ENCODE measurements around the gene CYP1A1.
"Not testable (repeated sequence)": the region's sequence is repeated elsewhere in the genome, so short reads cannot be mapped to it uniquely, and the experiment has no call there.

The CYP1A1 gene

DNA sequence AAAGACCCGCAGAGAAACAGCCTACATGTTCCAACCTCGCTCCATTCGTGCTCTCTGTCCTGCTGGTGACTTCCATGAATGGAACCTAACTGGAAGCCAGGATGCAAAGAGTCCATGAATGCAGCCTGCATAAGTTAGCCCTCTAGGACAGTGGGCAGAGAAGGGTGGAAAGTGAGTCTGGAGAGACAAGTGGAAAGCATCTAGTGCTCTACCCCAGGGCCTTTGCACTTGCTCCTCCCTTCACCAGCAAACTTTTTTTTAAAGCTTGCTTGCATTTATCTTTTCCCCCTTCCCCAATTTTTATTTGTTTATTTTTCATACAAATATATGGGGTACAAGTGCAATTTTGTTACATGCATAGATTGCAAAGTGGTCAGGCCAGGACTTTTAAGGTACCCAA, 7.9 kb upstream of the CYP1A1 start:
- no peak for DNase-seq

- no peak for DNase-seq
Measured at GRCh38 chr15:74732846-74733245, 7.5 kb upstream of the CYP1A1 start.

DNA sequence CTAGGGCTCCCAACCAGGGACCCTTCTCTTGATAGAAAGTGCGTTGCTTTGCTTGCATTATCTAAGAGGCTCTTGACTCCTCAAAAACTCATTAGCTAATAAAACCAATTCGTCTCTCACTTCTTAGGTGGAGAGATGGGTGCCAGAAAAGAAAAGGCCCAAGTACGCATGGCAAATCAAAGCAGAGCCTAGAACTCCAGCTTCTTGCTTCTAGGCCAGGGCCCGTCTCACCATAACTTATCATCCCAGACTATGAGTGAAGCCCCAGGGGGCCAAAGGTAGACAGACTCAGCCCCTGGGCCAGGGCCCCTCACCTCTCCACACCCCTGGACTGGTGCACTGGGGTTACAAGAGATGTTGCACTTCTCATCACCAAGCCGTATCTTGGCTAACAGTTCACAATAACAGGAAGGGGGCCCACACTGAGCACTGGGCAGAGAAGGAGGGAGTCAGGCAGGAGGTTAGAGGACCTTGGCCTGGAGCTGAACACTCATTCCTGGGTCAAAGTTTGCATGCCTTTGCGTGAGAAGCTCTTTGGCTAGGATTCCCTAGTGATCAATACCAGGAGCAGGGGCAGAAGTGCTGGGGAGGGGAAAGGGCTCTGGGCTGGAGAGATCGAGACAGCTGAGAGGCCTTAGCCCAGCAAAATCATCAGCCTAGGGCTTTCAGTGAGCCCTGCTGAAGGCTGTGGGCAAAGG, 5.4 kb upstream of the CYP1A1 start:
- DNase-seq, result no peak

DNA sequence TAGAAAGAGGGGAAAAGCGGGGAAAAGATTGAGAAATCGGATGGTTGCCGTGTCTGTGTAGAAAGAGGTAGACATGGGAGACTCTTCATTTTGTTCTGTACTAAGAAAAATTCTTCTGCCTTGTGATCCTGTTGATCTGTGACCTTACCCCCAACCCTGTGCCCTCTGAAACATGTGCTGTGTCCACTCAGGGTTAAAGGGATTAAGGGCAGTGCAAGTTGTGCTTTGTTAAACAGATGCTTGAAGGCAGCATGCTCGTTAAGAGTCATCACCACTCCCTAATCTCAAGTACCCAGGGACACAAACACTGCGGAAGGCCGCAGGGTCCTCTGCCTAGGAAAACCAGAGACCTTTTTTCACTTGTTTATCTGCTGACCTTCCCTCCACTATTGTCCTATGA, 4.0 kb upstream of the CYP1A1 start:
- not testable (repeated sequence) for DNase-seq

DNA sequence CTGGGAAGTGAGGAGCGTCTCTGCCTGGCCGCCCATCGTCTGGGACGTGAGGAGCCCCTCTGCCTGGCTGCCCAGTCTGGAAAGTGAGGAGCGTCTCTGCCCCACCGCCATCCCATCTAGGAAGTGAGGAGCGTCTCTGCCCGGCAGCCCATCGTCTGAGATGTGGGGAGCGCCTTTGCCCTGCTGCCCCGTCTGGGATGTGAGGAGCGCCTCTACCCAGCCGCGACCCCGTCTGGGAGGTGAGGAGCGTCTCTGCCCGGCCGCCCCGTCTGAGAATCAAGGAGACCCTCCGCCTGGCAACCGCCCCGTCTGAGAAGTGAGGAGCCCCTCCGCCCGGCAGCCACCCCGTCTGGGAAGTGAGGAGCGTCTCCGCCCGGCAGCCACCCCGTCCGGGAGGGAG, 3.4 kb upstream of the CYP1A1 start:
- DNase-seq, result not testable (repeated sequence)

- no peak for DNase-seq
Measured at GRCh38 chr15:74727727-74728126, 2.4 kb upstream of the CYP1A1 start.

- no peak for DNase-seq
Measured at GRCh38 chr15:74726774-74727164, 1.4 kb upstream of the CYP1A1 start.

DNA sequence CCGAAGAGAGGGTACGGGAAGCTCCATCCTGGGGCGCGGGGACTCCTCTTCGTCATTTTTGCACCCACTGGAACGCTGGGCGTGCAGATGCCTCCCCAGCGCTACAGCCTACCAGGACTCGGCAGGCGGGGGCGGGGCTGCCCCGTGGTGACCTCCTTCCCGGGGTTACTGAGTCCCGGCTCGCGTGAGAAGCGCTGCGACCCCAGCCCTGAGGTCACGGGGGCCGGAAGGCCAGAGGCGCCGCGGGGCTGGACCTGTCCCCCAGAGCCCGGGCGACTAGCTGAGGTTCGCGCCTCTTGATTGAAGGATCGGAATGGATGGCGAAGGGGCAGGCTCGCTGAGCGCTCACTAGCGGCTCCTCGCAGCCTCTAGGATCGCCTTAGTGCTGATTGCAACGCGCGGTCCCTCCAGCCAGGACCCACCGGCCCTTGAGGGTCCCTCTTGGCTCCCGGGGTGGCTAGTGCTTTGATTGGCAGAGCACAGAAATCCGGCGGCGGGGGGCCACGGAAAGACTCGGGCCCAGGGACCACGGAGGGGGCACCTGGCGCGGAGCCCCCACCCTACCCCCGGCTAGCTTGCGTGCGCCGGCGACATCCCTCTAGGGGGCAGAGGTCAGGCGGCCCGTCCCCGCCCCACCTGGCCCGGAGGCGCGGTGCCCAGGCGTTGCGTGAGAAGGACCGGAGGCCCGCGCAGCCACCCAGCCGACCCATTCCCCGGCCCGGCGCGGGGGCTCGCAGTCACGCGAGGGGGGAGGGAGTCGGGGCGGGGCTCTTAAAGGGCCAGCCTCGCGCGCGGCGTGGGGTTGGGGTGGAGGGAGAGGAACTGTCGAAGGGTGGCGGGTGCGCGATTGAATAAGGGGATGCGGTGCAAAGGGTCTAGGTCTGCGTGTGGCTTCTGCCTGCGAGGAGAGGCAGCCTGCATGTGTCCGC, 781 bp upstream of the CYP1A1 start:
- peak; percentile 7 for DNase-seq

GRCh38 chr15:74724570-74725224, 631 bp downstream of the CYP1A1 start:
- no peak for DNase-seq

DNA sequence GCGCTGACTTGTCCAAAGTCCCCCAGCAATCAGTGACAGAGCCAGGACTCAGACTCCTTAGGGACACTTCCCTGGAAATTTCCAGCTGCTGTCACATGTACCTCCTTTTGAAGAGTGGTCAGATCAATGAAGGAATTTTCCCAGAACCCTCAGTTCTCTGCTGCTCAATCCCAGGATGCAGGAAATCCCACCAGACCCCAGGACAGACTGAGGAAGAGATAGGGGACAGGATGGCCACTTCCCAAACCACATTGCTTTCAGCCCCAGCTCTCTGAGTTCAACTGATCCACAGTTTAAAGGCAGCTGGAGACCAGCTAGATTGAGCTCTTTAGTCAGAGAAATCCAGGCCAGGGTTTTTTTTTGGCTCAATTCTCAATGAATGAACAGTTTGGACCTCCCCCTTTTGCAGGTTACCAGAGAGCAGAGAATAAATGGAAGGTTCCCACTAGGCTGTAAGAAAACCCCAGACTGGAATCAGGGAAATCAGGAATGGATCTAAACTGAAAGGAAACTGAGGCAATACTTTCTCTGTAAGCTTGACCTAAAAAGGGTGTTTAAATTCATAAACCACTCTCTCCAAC, 1.5 kb downstream of the CYP1A1 start:
- DNase-seq, result no peak

GRCh38 chr15:74723187-74723586, 2.1 kb downstream of the CYP1A1 start:
- no peak for DNase-seq

DNA sequence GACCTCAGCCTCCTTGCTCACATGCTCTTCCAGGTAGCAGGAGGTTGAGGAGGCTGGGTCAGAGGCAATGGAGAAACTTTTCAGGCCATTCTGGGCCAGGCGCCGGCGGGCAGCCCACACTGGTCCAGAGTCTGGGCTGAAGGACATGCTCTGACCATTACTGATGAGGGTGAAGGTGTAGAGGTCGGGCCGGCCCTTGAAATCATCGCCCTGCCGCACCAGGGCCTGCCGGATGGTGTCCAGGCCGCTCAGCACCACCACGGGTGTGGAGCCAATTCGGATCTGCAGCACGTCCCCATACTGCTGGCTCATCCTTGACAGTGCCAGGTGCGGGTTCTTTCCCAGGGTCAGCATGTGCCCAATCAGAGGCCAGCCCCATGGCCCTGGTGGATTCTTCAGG, 2.7 kb downstream of the CYP1A1 start:
- no peak for DNase-seq

DNA sequence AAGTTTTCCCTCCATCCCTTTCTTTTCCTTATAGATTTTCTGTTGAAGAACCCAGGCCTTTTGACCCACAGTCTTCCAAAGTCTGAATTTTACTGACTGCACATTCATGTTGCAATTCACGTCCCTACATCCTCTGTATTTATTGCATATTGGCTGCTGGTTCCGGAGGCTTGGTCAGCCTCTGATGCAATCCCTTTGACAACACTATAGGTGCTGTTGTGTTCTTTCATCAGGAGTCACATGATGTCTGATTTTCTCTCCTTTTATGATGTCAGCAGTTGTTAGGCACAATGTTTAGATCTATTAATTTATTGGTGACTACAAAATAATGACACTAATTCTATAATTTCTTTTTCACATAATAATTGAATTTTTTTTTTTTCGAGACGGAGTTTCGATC, 8.7 kb downstream of the CYP1A1 start:
- DNase-seq, result no peak

- DNase-seq, result no peak
Measured at GRCh38 chr15:74712311-74712710, 13.0 kb downstream of the CYP1A1 start.

GRCh38 chr15:74710319-74711094, 14.8 kb downstream of the CYP1A1 start:
- no peak for DNase-seq

- no peak for DNase-seq
Measured at GRCh38 chr15:74709892-74710291, 15.4 kb downstream of the CYP1A1 start.

DNA sequence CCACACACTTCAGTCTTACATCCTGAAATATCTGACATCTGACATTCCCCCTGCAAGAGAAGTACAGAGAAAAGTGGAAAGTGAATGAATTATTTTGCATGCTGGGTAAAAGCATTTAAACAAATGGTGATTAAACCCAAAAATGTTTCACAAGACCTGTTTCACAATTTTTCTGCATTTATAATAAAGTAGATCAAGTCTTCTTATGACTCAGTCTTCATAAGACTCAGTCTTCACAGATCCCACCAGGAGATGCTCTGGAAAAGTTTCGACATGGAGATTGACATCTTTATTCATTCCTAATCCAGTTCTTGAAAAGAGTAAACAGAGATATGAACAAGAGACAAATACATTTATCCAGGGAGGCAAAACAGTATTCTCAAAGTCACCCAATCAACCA, 16.3 kb downstream of the CYP1A1 start:
- DNase-seq, result no peak

DNA sequence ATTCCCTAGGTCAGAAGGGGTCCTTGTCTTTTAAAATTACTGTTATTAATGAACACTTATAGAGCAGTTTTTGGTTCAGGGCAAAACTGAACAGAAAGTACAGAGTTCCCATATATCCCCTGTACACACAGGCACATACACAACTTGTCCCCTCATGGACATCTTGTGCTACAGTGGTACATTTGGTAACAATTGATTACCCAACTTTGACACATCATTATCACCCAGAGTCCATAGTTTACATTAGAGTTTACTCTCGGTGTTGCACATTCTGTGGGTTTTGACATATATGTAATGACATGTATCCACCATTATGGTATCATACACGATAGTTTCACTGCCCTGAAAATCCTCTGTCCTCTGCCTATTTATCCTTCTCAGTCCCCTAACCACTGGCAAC, 28.5 kb downstream of the CYP1A1 start:
- DNase-seq, result no peak

DNA sequence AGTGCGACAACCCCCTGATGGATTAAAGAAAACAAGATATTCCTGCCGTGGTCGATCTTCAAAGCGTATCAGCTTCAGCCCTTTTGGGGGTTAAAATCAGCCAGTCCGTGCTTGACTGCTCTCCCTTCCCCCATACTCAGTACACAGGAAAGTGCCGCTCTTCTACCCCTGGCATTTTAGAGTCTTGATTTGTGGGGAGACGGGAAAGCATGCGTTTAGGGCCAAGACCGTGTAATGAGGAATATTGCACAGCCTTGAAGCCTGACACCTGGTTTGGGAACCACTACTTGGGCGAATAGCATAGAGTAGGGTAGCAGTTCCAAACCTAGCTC, 29.0 kb downstream of the CYP1A1 start:
- DNase-seq, result no peak

GRCh38 chr15:74695597-74696397, 29.5 kb downstream of the CYP1A1 start, which contains the start of gene EDC3:
TSS of gene EDC3 (minus strand) at chr15:74696024. CDS start at chr15:74675124, 20,900 bp downstream.
- peak; percentile 82 for DNase-seq

DNA sequence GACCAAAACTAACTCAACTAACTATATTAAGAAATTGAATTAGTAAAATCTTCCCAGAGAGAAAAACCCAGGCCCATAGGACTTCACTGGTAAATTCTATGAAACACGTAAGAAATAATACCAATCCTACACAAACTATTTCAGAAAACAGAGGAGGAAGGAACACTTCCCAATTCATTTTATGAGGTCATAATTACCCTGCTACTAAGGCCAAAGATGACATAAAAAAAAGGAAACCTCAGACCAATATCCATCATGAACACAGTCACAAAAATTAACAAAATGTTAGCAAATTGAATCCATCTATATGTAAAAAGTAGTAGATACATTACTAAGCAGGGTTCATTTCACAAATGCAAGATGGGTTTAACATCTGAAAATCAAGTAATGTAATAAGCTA, 33.0 kb downstream of the CYP1A1 start:
- DNase-seq, result no peak

DNA sequence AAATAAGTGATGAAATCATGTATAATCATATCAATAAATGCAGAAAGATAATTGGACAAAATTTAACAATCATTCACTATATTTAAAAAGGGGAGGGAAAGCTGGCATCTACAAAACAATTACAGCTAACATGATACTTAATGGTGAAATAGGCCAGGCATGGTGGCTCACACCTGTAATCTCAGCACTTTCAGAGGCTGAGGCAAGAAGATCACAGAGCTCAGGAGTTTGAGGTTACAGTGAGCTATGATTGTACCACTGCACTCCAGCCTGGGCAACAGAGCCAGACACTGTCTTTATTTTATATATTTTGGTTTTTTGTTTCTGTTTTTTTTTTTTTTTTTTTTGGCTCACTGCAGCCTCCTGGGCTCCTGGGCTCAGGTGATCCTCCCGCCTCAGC, 41.6 kb downstream of the CYP1A1 start:
- no peak for DNase-seq

Data from CD4-positive, alpha-beta T cell treated with Interferon gamma for 1 hour (primary cell).